Measurements from ENCODE around the gene SNAPC4. TPM values are rescaled to one million over a fixed set of nuclear protein-coding genes. Genes with fewer than 3 reads are reported as not detected.
A peak's percentile ranks its signal among the peaks of the same experiment; 100 is the strongest.
"Not testable (repeated sequence)": the region's sequence is repeated elsewhere in the genome, so short reads cannot be mapped to it uniquely, and the experiment has no call there.

Gene SNAPC4
- total and polyA plus RNA-seq, 7 donors, result 1.4 to 10.8 (median 5.0) TPM

DNA sequence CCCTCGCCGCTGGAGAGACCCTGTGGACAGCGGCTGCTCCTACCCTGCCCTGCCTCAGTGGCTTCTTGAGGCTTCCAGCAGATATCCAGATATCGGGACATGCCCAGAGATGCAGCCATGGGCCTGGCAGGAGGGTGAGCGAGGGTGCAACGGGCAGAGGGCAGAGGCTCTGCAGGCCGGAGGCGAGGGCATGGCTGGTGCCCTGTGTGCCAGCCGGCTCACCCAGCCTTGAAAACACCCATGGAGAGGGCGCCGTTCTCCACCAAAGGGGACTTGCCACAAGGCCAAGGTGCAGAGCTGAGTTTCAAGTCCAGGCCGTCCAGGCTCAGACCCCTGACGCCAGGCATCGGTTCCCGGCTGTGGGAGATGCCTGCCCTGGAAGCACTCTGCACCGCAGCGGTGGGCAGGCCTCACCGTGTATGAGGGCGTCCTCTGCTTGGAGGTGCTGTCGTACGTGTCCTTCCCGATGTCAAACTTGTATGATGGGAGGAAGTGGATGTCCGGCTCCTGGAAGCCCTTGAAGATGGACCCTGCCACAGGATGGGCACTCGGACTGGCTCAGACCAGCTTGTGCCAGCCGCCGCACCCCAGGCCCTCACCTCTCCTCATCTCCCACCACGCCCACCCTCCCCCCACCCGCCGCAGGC lies 30.7 kb upstream of the SNAPC4 start:
- H3K27me3 ChIP-seq, result no peaks in the 10 kb centered on the region
- H3K4me3 ChIP-seq, result no peak overlapping the region
- intact Hi-C loops (cut with DNase I), result no loop called here
- 93 to 94% methylated on average over 29 of the region's 29 CpGs for WGBS, 2 donors
- peak; percentile 56 for DNase-seq
- H3K36me3 ChIP-seq, result peaks cover 14 to 59% (median 23%) of the 10 kb centered on the region in 4 donors
- H3K9me3 ChIP-seq, result no peaks in the 10 kb centered on the region
- no peak overlapping the region for H3K27ac ChIP-seq
- no peaks in the 10 kb centered on the region for H3K4me1 ChIP-seq
- no peak for TF ChIP-seq POLR2AphosphoS5 (IDR thresholded peaks at IDR 0.05)
- TF ChIP-seq, protein P1, sequence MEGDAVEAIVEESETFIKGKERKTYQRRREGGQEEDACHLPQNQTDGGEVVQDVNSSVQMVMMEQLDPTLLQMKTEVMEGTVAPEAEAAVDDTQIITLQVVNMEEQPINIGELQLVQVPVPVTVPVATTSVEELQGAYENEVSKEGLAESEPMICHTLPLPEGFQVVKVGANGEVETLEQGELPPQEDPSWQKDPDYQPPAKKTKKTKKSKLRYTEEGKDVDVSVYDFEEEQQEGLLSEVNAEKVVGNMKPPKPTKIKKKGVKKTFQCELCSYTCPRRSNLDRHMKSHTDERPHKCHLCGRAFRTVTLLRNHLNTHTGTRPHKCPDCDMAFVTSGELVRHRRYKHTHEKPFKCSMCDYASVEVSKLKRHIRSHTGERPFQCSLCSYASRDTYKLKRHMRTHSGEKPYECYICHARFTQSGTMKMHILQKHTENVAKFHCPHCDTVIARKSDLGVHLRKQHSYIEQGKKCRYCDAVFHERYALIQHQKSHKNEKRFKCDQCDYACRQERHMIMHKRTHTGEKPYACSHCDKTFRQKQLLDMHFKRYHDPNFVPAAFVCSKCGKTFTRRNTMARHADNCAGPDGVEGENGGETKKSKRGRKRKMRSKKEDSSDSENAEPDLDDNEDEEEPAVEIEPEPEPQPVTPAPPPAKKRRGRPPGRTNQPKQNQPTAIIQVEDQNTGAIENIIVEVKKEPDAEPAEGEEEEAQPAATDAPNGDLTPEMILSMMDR (IDR thresholded peaks at IDR 0.05), result no peak
- TF ChIP-seq POLR2A (IDR thresholded peaks at IDR 0.05), result no peak
- no peak for TF ChIP-seq EP300 (IDR thresholded peaks at IDR 0.05)

DNA sequence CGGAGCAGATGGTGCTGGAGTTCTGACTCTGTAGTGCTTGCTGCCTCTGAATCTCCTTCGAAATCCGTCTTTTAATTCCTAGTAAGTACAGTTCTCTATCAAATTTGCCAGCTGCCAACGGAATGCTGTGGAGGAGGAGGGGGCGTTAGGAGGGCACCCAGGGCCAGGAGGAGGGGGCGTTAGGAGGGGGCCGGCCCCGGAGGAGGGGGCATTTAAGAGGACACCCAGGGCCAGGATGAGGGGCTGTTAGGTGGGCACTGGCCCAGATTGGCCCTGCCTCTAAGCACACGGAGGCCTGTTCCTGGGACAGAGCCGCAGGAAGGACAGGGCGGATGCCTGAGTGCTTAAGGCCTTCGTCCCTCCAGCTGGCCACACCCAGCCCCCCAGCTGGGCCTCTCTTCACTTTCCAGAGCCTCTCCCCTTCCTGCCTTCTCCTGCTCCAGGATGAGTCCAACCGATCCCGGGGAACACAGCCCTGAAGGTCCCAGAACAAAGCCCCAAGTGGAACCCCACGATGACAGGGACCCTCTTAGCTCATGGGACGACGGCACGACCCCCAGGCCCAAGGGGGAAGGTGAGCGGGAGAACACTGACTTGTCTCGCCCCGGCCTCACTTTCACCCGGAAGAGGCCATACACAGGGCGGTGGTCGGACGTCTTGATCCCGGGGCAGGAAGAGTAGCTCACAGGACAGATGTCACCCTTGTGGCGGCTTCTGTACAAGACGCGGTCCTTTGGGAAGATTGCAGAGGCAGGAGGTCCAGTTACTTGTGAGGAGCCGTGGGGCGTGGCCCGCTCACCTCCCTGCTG lies 29.9 kb upstream of the SNAPC4 start:
- DNase-seq, result no peak
- H3K27ac ChIP-seq, result no peak overlapping the region
- TF ChIP-seq POLR2A (IDR thresholded peaks at IDR 0.05) (no peak), EP300 (IDR thresholded peaks at IDR 0.05) (no peak), POLR2AphosphoS5 (IDR thresholded peaks at IDR 0.05) (no peak)
- TF ChIP-seq, protein P1 (IDR thresholded peaks at IDR 0.05), result no peak
- H3K9me3 ChIP-seq, result no peaks in the 10 kb centered on the region
- WGBS, 2 donors, result 84 to 88% methylated on average over 32 of the region's 32 CpGs
- intact Hi-C loops (cut with DNase I), result no loop called here
- H3K4me3 ChIP-seq, result no peak overlapping the region
- no peaks in the 10 kb centered on the region for H3K4me1 ChIP-seq
- no peaks in the 10 kb centered on the region for H3K27me3 ChIP-seq
- H3K36me3 ChIP-seq, result peaks cover 14 to 63% (median 21%) of the 10 kb centered on the region in 4 donors

DNA sequence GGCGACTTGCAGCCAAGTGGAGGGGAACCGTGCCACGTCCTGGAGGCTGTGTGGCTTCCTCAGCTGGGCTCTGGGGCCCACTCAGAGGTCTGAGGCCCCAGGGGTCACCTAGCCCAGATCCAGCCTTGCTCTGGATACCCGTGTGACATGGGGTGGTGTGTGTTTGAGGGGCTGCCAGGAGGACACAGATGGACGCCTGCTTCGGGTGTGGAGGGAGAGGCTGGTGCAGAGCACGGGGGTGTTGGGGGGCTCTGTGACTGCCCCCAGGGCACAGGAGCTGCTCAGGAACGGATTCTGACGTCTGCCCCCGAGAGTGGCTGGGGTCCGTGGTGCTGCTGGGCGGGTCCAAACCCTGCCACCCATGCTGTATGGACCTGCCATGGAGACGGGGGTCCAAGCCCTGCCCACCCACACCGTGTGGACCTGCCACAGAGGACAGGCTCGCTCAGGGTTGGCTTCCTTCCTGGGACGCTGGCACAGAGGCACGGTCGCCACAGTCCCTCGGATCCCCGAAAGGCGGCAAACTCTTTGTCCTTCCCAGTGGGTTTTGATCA lies 29.2 kb upstream of the SNAPC4 start:
- TF ChIP-seq POLR2AphosphoS5 (IDR thresholded peaks at IDR 0.05) (no peak), POLR2A (IDR thresholded peaks at IDR 0.05) (no peak)
- peaks cover 14 to 63% (median 21%) of the 10 kb centered on the region in 4 donors for H3K36me3 ChIP-seq
- intact Hi-C loops (cut with DNase I), result no loop called here
- no peaks in the 10 kb centered on the region for H3K9me3 ChIP-seq
- H3K4me1 ChIP-seq, result no peaks in the 10 kb centered on the region
- H3K27ac ChIP-seq, result no peak overlapping the region
- WGBS, 2 donors, result 91 to 92% methylated on average over 21 of the region's 21 CpGs
- no peak for DNase-seq
- no peak overlapping the region for H3K4me3 ChIP-seq
- H3K27me3 ChIP-seq, result no peaks in the 10 kb centered on the region

DNA sequence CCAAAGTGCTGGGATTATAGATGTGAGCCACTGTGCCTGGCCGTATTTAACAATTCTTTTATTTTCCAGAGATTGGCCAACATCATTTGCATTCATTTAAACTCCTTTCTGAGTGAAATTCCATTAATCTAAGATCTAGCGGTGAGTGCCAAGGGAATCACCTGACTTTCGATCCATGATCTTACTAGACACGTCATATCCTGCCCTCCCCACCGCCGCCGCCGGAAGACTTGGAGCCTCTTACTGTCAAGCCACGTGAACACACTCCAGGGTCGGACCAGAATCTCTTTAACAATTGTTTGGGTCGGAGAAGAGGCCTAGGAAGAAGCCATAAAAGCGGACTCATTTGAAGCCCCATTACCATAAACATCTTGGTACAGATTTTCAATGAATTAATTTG lies 26.8 kb upstream of the SNAPC4 start:
- Histone ChIP-seq H3K36me3 (peaks cover 20 to 64% (median 40%) of the 10 kb centered on the region in 4 donors), H3K27me3 (no peaks in the 10 kb centered on the region), H3K9me3 (no peaks in the 10 kb centered on the region), H3K27ac (no peak overlapping the region), H3K4me1 (no peaks in the 10 kb centered on the region), H3K4me3 (no peak overlapping the region)
- 92% methylated on average over 12 of the region's 12 CpGs for WGBS, 2 donors
- intact Hi-C loops (cut with DNase I), result no loop called here
- no peak for DNase-seq
- TF ChIP-seq, protein P1 (IDR thresholded peaks at IDR 0.05), result no peak
- TF ChIP-seq EP300 (IDR thresholded peaks at IDR 0.05), result no peak
- no peak for TF ChIP-seq POLR2AphosphoS5 (IDR thresholded peaks at IDR 0.05)
- TF ChIP-seq POLR2A (IDR thresholded peaks at IDR 0.05), result no peak

DNA sequence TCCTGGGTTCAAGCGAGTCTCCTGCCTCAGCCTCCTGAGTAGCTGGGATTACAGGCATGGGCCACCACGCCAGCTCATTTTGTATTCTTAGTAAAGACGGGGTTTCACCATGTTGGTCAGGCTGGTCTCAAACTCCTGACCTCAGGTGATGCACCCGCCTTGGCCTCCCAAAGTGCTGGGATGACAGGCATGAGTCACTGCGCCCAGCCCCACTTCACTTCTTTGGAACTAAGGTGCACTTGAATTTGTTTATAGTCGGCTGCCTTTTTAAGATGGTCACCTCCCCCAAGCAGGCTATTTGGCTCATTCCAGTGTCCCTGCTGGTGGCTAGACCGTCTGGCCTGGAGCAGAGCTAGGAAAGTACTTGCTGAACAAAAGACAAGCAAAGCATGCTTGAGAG lies 25.4 kb upstream of the SNAPC4 start:
- H3K27ac ChIP-seq; H3K27me3 ChIP-seq; H3K9me3 ChIP-seq; H3K4me3 ChIP-seq; DNase-seq; H3K4me1 ChIP-seq; intact Hi-C loops (cut with DNase I): not testable (repeated sequence)
- WGBS, 2 donors, result 84 to 88% methylated on average over 7 of the region's 7 CpGs
- H3K36me3 ChIP-seq, result peaks cover 19 to 71% (median 47%) of the 10 kb centered on the region in 4 donors

Measured in sigmoid colon (tissue), 7 donors.